GM12878 (cell line): ENCODE measurements around the gene CBARP. TPM values are rescaled to one million over a fixed set of nuclear protein-coding genes. Genes with fewer than 3 reads are reported as not detected.

ENCODE experiments used
- ATAC-seq: fragments of 200-7000 bp; cut with Tn5 transposase; 3 replicates; pipeline ENCODE4 v1.9.1; 2020; ENCODE audit warnings: mild to moderate bottlenecking, moderate library complexity
- BruUV-seq: library from RNA; stranded (reverse); fragments of 400-500 nt; replicated peaks from 2 replicates; lab custom pipeline; 2021; lab: Mats Ljungman, UMichigan
- CTCF ChIA-PET: fragments of 300-600 bp; sonication (Branson Sonifier 250); formaldehyde crosslinking; extraction: SDS; loops from one replicate; lab custom pipeline; 2021; ENCODE audit warnings: inconsistent platforms; lab: Yijun Ruan, JAX
- POLR2A ChIA-PET: fragments of 350-600 bp; formaldehyde crosslinking; extraction: SDS; loops from one replicate; lab custom pipeline; 2021; ENCODE audit warnings: inconsistent platforms; lab: Charles Lee
- RAD21 ChIA-PET: fragments of 300-600 bp; sonication (Branson Sonifier 250); formaldehyde crosslinking; loops from one replicate; lab custom pipeline; 2023; ENCODE audit warnings: antibody characterized with exemption; ENCODE audit not compliant: unreplicated experiment; lab: Charles Lee
- SMC1A ChIA-PET: fragments of 300-600 bp; sonication (Branson Sonifier 250); formaldehyde crosslinking; loops from one replicate; lab custom pipeline; 2023; ENCODE audit not compliant: unreplicated experiment, uncharacterized antibody; lab: Charles Lee
- DNase-seq: peaks from one replicate; pipeline ENCODE4 v3.0.0-alpha.2; 2011; ENCODE audit warnings: low read depth, low spot score
- FAIRE-seq: peaks from 3 replicates; lab custom pipeline; 2011; peaks lifted over from hg19 to GRCh38; lab: Jason Lieb, UNC
- H2AFZ ChIP-seq: 2 replicates; pipeline ENCODE4 v1.6.0; 2011; ENCODE audit warnings: low read depth, low read length, control low read depth; ENCODE audit not compliant: control insufficient read depth
- H3K27ac ChIP-seq: 2 replicates; pipeline ENCODE4 v1.5.1; 2011; ENCODE audit warnings: control low read depth; ENCODE audit not compliant: control insufficient read depth, insufficient read depth
- H3K27me3 ChIP-seq, 2 experiments: replicated peaks in 1 of 2; 2 replicates each; pipeline versions ENCODE4 v1.6.0 to v1.6.1; 2011; ENCODE audit warnings: low read length in 1 of 2; ENCODE audit not compliant: control insufficient read depth in 2 of 2, insufficient read depth in 2 of 2
- H3K36me3 ChIP-seq, 2 experiments: 2 replicates each; pipeline ENCODE4 v1.5.1; 2011; ENCODE audit warnings: low read length in 1 of 2; ENCODE audit not compliant: control insufficient read depth in 2 of 2, insufficient read depth in 2 of 2
- H3K4me1 ChIP-seq: 2 replicates; pipeline ENCODE4 v1.6.1; 2011; ENCODE audit warnings: mild to moderate bottlenecking, low read length, moderate library complexity, mixed read lengths; ENCODE audit not compliant: control insufficient read depth, insufficient read depth
- H3K4me2 ChIP-seq: 2 replicates; pipeline ENCODE4 v1.6.0; 2011; ENCODE audit warnings: control low read depth; ENCODE audit not compliant: control insufficient read depth, insufficient read depth
- H3K4me3 ChIP-seq: fragments of 200-600 bp; sonication (generic); 2 replicates; pipeline ENCODE4 v1.5.1; 2016
- H3K79me2 ChIP-seq: 2 replicates; pipeline ENCODE4 v1.6.0; 2011; ENCODE audit warnings: low read length; ENCODE audit not compliant: control insufficient read depth, insufficient read depth
- H3K9ac ChIP-seq: 2 replicates; pipeline ENCODE4 v1.8.0; 2011; ENCODE audit warnings: low read length, control low read depth, mixed read lengths; ENCODE audit not compliant: control insufficient read depth, insufficient read depth
- H3K9me3 ChIP-seq: replicated peaks from 3 replicates; pipeline ENCODE4 v1.5.1; 2011; ENCODE audit warnings: mild to moderate bottlenecking, low read length; ENCODE audit not compliant: control insufficient read depth, insufficient read depth
- H4K20me1 ChIP-seq: 2 replicates; pipeline ENCODE4 v1.6.0; 2011; ENCODE audit not compliant: control insufficient read depth, insufficient read depth
- CHD4 ChIP-seq: fragments of 200-600 bp; sonication (generic); IDR thresholded peaks from 2 replicates; pipeline ENCODE4 v1.6.1; 2016; ENCODE audit warnings: mild to moderate bottlenecking
- FOXK2 ChIP-seq: fragments of 450-650 bp; IDR thresholded peaks from 2 replicates; pipeline ENCODE4 v1.6.1; 2017; ENCODE audit warnings: mild to moderate bottlenecking, moderate library complexity
- HCFC1 ChIP-seq: fragments of 150-350 bp; IDR thresholded peaks from 2 replicates; pipeline ENCODE4 v1.6.1; 2014; ENCODE audit warnings: low read length
- IRF4 ChIP-seq: IDR thresholded peaks from 2 replicates; pipeline ENCODE4 v1.6.1; 2011; ENCODE audit warnings: low read depth, low read length
- LARP7 ChIP-seq: fragments of 450-650 bp; IDR thresholded peaks from 2 replicates; pipeline ENCODE4 v1.6.1; 2017; ENCODE audit warnings: mild to moderate bottlenecking
- NRF1 ChIP-seq: conservative IDR thresholded peaks from 2 replicates; pipeline ENCODE4 v1.6.1; 2011; ENCODE audit warnings: mild to moderate bottlenecking, low read depth, low read length, improper control_type of control experiment
- PKNOX1 ChIP-seq: fragments of 450-650 bp; IDR thresholded peaks from 2 replicates; pipeline ENCODE4 v1.6.1; 2016; ENCODE audit warnings: mild to moderate bottlenecking
- PRDM15 ChIP-seq: fragments of 450-650 bp; formaldehyde crosslinking; IDR thresholded peaks from 2 replicates; pipeline ENCODE4 v1.4.0; 2020; ENCODE audit warnings: mild to moderate bottlenecking, moderate library complexity
- SIN3A ChIP-seq: IDR thresholded peaks from 2 replicates; pipeline ENCODE4 v1.6.1; 2012; ENCODE audit warnings: low read depth, low read length, improper control_type of control experiment
- SUZ12 ChIP-seq: fragments of 200-600 bp; sonication (generic); IDR thresholded peaks from one replicate; pipeline ENCODE4 v1.6.1; 2018; ENCODE audit warnings: antibody characterized with exemption, mild to moderate bottlenecking; ENCODE audit not compliant: unreplicated experiment
- TCF3 ChIP-seq: IDR thresholded peaks from 2 replicates; pipeline ENCODE4 v1.6.1; 2012; ENCODE audit warnings: low read depth, mild to moderate bottlenecking, low read length, borderline replicate concordance; ENCODE audit not compliant: insufficient read depth
- ZNF217 ChIP-seq: fragments of 450-650 bp; IDR thresholded peaks from 2 replicates; pipeline ENCODE4 v1.6.1; 2017; ENCODE audit warnings: antibody characterized with exemption, mild to moderate bottlenecking
- ZNF622 ChIP-seq: fragments of 450-650 bp; IDR thresholded peaks from 2 replicates; pipeline ENCODE4 v1.6.1; 2017; ENCODE audit warnings: mild to moderate bottlenecking, inconsistent platforms
- WGBS: methylation state at CpG from one replicate; pipeline ENCODE4 v1.1.6; 2016; ENCODE audit warnings: low lambda C conversion rate; ENCODE audit not compliant: insufficient replicate concordance, insufficient coverage; ENCODE audit errors: missing lambda C conversion rate; 5-methylcytosine and 5-hydroxymethylcytosine counted together
- in situ Hi-C: fragments of 300-500 bp; cut with MboI; formaldehyde crosslinking; loops from 9 replicates; pipeline ENCODE4 v1.14.3; 2018; ENCODE audit warnings: mixed read lengths
- intact Hi-C: fragments of 100-400 bp; cut with micrococcal nuclease; formaldehyde crosslinking; loops from one replicate; pipeline ENCODE4 v1.14.2; 2022; ENCODE audit not compliant: unreplicated experiment
- polyA plus RNA-seq, 11 experiments: library from polyadenylated mRNA; depleted of rRNA in 4 of 11; unstranded in 6 of 11; stranded (reverse) in 5 of 11; fragments of >200 nt; fragmentation: Nextera tagmentation in 4 of 11; fragmentation: Illumina TruSeq in 1 of 11; extraction: Ambion mirVana in 4 of 11; extraction: Trizol in 1 of 11; gene quantifications; 1 replicate in 1 of 11; 2 replicates in 10 of 11; pipeline versions ENCODE4 v1.2.1 to v1.2.3, GENCODE V29; 2011 to 2016; ENCODE audit warnings: inconsistent platforms in 2 of 11, missing spikeins in 2 of 11, low read depth in 1 of 11
- total RNA-seq, 4 experiments: library from RNA; depleted of rRNA in 3 of 4; stranded (reverse); fragments of >200 nt in 3 of 4; fragmentation: Illumina TruSeq in 1 of 4; extraction: Trizol in 1 of 4; gene quantifications; 2 replicates each; pipeline versions ENCODE4 v1.2.1 to v1.2.3, GENCODE V29; 2013 to 2021

CBARP gene
- total and polyA plus RNA-seq, 10 of the 15 experiments (the other 5 are each of a cell fraction or from before 2014, with no cell fraction given), result 0.04 to 0.59 (median 0.18) TPM; not detected in 3

GRCh38 chr19:1237027-1237659 lies 662 bp downstream of the CBARP start:
- no peaks in the 10 kb centered on the region; the same call in 2 of the 3 replicates for H3K9me3 ChIP-seq
- ChIA-PET POLR2A (interaction anchor here (0.6 kb wide), 1 partner anchor 150 kb away, joined by 3 read pairs; no protein-coding TSS in a partner anchor), RAD21 (interaction anchor here (0.6 kb wide), 1 partner anchor 124 kb away, joined by 3 read pairs; no protein-coding TSS in a partner anchor), CTCF (no interaction called here), SMC1A (no interaction called here)
- H3K79me2 ChIP-seq, result peaks cover 5% of the 10 kb centered on the region
- ATAC-seq, result no peak
- H3K27ac ChIP-seq, result no peak overlapping the region
- peak overlapping the region; percentile 15; the same call in 1 of the 2 replicates for H3K4me2 ChIP-seq
- TF ChIP-seq IRF4, result no peak
- TF ChIP-seq SUZ12, result peak; percentile 92
- no peak for TF ChIP-seq ZNF217
- peaks cover 0 to 10% of the 10 kb centered on the region in 2 experiments; a peak in 3 of 4 replicates for H3K27me3 ChIP-seq
- H3K4me3 ChIP-seq, result peak overlapping the region; percentile 36; the same call in 1 of the 2 replicates
- H3K36me3 ChIP-seq, result no peaks in the 10 kb centered on the region
- H4K20me1 ChIP-seq, result no peaks in the 10 kb centered on the region
- WGBS, result 3% methylated on average over 29 of the region's 60 CpGs
- no peak for FAIRE-seq
- in situ Hi-C loops (no loop called here), intact Hi-C loops (no loop called here)
- no peak overlapping the region for H2AFZ ChIP-seq
- peaks cover 8% of the 10 kb centered on the region; the same call in 1 of the 2 replicates for H3K4me1 ChIP-seq
- DNase-seq, result no peak
- H3K9ac ChIP-seq, result no peak overlapping the region; the same call in 1 of the 2 replicates
- no TSS peak for BruUV-seq

- ChIA-PET POLR2A (interaction anchor here (0.6 kb wide), 1 partner anchor 150 kb away, joined by 3 read pairs; no protein-coding TSS in a partner anchor), CTCF (no interaction called here), RAD21 (interaction anchor here (0.6 kb wide), 1 partner anchor 123 kb away, joined by 3 read pairs; no protein-coding TSS in a partner anchor), SMC1A (no interaction called here)
- no peaks in the 10 kb centered on the region for H3K79me2 ChIP-seq
- no peaks in the 10 kb centered on the region; the same call in 2 of the 3 replicates for H3K9me3 ChIP-seq
- H3K9ac ChIP-seq, result no peak overlapping the region
- DNase-seq (no peak), ATAC-seq (no peak), FAIRE-seq (no peak)
- no peak overlapping the region for H2AFZ ChIP-seq
- no TSS peak for BruUV-seq
- in situ Hi-C loops (no loop called here), intact Hi-C loops (no loop called here)
- H3K27ac ChIP-seq, result no peak overlapping the region
- no peak overlapping the region for H3K4me3 ChIP-seq
- H3K4me2 ChIP-seq, result 0 out of 2 replicates have a peak overlapping the region, but pooled peaks have one; percentile 15
- H3K27me3 ChIP-seq, result peaks cover 0 to 10% of the 10 kb centered on the region in 2 experiments; a peak in 3 of 4 replicates
- 5% methylated on average over 12 of the region's 42 CpGs for WGBS
- H3K4me1 ChIP-seq, result peaks cover 8% of the 10 kb centered on the region; the same call in 1 of the 2 replicates
- no peaks in the 10 kb centered on the region for H4K20me1 ChIP-seq
- no peaks in the 10 kb centered on the region for H3K36me3 ChIP-seq
- TF ChIP-seq PKNOX1, result no peak
- TF ChIP-seq TCF3, result no peak
- TF ChIP-seq ZNF622, result no peak
- TF ChIP-seq FOXK2, result no peak
- TF ChIP-seq PRDM15 (CRISPR knock-in tag), result no peak
- TF ChIP-seq CHD4, result no peak
- no peak for TF ChIP-seq SIN3A
- no peak for TF ChIP-seq HCFC1
- TF ChIP-seq NRF1, result no peak
- no peak for TF ChIP-seq LARP7
These were observed 1.2 kb downstream of the CBARP start for GRCh38 chr19:1236576-1236975.
